Spleen (tissue), 7 donors: Measurements from ENCODE around the gene PRR14.

Source experiments
- CTCF ChIP-seq, 11 experiments: fragments of 200-600 bp in 7 of 11; fragments of 450-650 bp in 4 of 11; sonication (generic) in 4 of 11; IDR thresholded peaks in 8 of 11; conservative IDR thresholded peaks in 3 of 11; 1 replicate in 7 of 11; 2 replicates in 4 of 11; pipeline versions ENCODE4 v1.4.0 to v1.8.0; 2016 to 2021; ENCODE audit warnings: antibody characterized with exemption in 11 of 11, inconsistent platforms in 4 of 11, mild to moderate bottlenecking in 1 of 11
- POLR2AphosphoS5 ChIP-seq, 3 donors: sonication (generic); formaldehyde crosslinking; IDR thresholded peaks; one replicate each; pipeline ENCODE4 v1.5.1; 2017; ENCODE audit warnings: antibody characterized with exemption in 3 of 3
- donor health status: DM: no; HTN: no; CAD: no; lungs with moderate emphysema.
- donor health status: DM: no; HTN: no; CAD: no.
- donor health status: DM: no; HTN: no; CAD: no.

- TF ChIP-seq CTCF (IDR thresholded peaks at IDR 0.05 in 8 of 11, conservative IDR thresholded peaks at IDR 0.05 in 3 of 11) (no peak), POLR2AphosphoS5 (IDR thresholded peaks at IDR 0.05) (no peak)
Observed at GRCh38 chr16:30633526-30633925, 17.2 kb upstream of the PRR14 start.
